B cell (primary cell): Measurements from ENCODE around the gene TAL1.

Source experiments
- CTCF ChIP-seq: fragments of 200-600 bp; IDR thresholded peaks from one replicate; pipeline ENCODE4 v1.8.0; 2022; ENCODE audit warnings: antibody characterized with exemption, mild to moderate bottlenecking
- EZH2 ChIP-seq: IDR thresholded peaks from 2 replicates; pipeline ENCODE4 v1.6.1; 2012; ENCODE audit warnings: borderline replicate concordance, low read depth, mild to moderate bottlenecking, moderate library complexity, low read length; ENCODE audit not compliant: insufficient read depth, poor library complexity, severe bottlenecking

- TF ChIP-seq CTCF (no peak), EZH2 (no peak)
These were observed 42.0 kb downstream of the TAL1 start, which contains the start of gene PDZK1IP1 for GRCh38 chr1:47189844-47190508.
